Measurements from ENCODE around the gene PRICKLE4. TPM values are rescaled to one million over a fixed set of nuclear protein-coding genes. Genes with fewer than 3 reads are reported as not detected.

The PRICKLE4 gene
- total and polyA plus RNA-seq, 2 of the 13 experiments (the other 11 are each of a cell fraction or from before 2014, with no cell fraction given): 0.92 to 1.2 TPM

DNA sequence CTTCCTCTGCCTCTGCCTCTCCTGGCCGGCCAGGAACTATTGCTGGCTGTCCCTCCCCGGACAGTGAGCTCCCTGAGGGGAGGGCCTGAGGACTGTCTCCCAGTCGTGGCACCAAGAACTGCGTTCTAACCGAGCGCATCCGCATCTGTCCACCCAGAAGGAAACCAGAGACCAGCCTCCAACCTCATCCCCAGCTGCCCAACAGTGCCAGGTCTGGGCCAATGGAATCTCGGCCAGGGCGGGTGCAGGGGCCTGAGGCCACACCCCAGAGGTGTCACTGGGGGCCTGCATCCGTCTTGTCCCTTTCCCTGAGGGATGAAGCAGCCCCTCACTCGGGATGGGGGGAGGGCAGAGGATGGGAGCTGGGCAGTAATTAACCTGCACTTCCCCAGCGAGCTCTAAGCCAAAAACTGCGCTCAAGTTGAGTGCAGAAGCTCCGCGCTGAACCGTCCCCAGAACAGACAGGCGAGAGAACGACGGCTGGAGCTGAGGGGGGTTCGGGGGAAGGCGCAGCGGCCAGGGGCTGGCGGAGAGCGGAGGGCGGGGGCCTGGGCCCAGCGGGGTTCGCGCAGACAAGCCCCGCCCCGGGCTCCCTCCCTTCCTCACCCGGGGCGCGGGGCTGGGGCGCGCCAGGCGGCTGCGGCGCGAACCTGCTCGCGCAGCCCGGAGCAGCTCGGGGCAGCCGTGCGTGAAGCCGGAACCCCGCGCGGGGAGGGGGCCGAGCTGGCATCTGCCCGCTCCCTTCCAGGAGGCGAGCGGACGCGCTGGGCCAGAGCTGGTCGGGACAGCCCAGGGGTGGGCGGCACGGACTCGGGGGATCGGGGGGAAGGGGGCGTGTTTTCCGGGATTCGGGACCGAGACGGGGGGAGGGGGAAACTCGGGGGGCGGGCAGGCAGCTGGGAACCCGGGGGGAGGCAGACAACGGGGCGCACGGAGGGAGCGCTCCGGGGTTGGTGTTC lies 46.6 kb upstream of the PRICKLE4 start (continued):
- TF ChIP-seq CSRNP1 (CRISPR knock-in tag; IDR thresholded peaks at IDR 0.05) (peak; percentile 66; the same call in 1 of the 2 replicates), GPN1 (CRISPR knock-in tag; IDR thresholded peaks at IDR 0.05; ENCODE audit: borderline replicate concordance) (0 out of 2 replicates have a peak, but pooled peaks have one; percentile 8), EZH2 (conservative IDR thresholded peaks at IDR 0.05; ENCODE audit: low read depth, low read length) (no peak), CERS6 (CRISPR knock-in tag; IDR thresholded peaks at IDR 0.05) (no peak), ZNF776 (CRISPR knock-in tag; IDR thresholded peaks at IDR 0.05) (no peak), TIGD3 (CRISPR knock-in tag; IDR thresholded peaks at IDR 0.05; ENCODE audit: borderline replicate concordance) (peak; percentile 57; the same call in 1 of the 2 replicates), NFYB (CRISPR knock-in tag; IDR thresholded peaks at IDR 0.05) (peak; percentile 61), ZXDC (CRISPR knock-in tag; IDR thresholded peaks at IDR 0.05) (no peak), ZNF607 (CRISPR knock-in tag; IDR thresholded peaks at IDR 0.05; ENCODE audit: borderline replicate concordance) (no peak), NR2F2 (IDR thresholded peaks at IDR 0.05; ENCODE audit: borderline replicate concordance, low read depth) (peak; percentile 38; the same call in 1 of the 2 replicates), ZNF891 (CRISPR knock-in tag; IDR thresholded peaks at IDR 0.05) (0 out of 2 replicates have a peak, but pooled peaks have one; percentile 74), NCOA5 (CRISPR knock-in tag; IDR thresholded peaks at IDR 0.05) (no peak), ZSCAN9 (CRISPR knock-in tag; IDR thresholded peaks at IDR 0.05; ENCODE audit: borderline replicate concordance) (no peak), HMG20A (CRISPR knock-in tag; IDR thresholded peaks at IDR 0.05; ENCODE audit: borderline replicate concordance) (no peak), POGZ (CRISPR knock-in tag; IDR thresholded peaks at IDR 0.05) (peak; percentile 30), ETV5 (CRISPR knock-in tag; IDR thresholded peaks at IDR 0.05; ENCODE audit: borderline replicate concordance) (no peak)
- TF ChIP-seq, protein P1, sequence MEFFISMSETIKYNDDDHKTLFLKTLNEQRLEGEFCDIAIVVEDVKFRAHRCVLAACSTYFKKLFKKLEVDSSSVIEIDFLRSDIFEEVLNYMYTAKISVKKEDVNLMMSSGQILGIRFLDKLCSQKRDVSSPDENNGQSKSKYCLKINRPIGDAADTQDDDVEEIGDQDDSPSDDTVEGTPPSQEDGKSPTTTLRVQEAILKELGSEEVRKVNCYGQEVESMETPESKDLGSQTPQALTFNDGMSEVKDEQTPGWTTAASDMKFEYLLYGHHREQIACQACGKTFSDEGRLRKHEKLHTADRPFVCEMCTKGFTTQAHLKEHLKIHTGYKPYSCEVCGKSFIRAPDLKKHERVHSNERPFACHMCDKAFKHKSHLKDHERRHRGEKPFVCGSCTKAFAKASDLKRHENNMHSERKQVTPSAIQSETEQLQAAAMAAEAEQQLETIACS (CRISPR knock-in tag; IDR thresholded peaks at IDR 0.05): no peak; the same call in 1 of the 2 replicates
- TF ChIP-seq, protein P2, sequence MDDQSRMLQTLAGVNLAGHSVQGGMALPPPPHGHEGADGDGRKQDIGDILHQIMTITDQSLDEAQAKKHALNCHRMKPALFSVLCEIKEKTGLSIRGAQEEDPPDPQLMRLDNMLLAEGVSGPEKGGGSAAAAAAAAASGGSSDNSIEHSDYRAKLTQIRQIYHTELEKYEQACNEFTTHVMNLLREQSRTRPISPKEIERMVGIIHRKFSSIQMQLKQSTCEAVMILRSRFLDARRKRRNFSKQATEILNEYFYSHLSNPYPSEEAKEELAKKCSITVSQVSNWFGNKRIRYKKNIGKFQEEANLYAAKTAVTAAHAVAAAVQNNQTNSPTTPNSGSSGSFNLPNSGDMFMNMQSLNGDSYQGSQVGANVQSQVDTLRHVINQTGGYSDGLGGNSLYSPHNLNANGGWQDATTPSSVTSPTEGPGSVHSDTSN (CRISPR knock-in tag; IDR thresholded peaks at IDR 0.05; ENCODE audit: borderline replicate concordance): no peak

Measured in HepG2 (cell line).